ENCODE data around the gene FADS2. TPM values are rescaled to one million over a fixed set of nuclear protein-coding genes. Genes with fewer than 3 reads are reported as not detected.

Gene FADS2
- total RNA-seq, 2 donors from 2014 or later = 5.1 to 10.2 TPM

GRCh38 chr11:61841636-61842527 lies 13.8 kb downstream of the FADS2 start:
- no peak for DNase-seq (ENCODE audit: low spot score)
- TF ChIP-seq CTCF (IDR thresholded peaks at IDR 0.05) = no peak
- peak overlapping the region; percentile 22 to 61 for H3K27ac ChIP-seq
- peaks cover 0 to 6% of the 10 kb centered on the region in 2 donors for H3K4me1 ChIP-seq
- no peak overlapping the region for H3K4me3 ChIP-seq
- no peaks in the 10 kb centered on the region for H3K9me3 ChIP-seq
- no peaks in the 10 kb centered on the region for H3K36me3 ChIP-seq
- H3K27me3 ChIP-seq = no peaks in the 10 kb centered on the region

GRCh38 chr11:61842528-61842820 lies 14.4 kb downstream of the FADS2 start:
- H3K27ac ChIP-seq = peak overlapping the region; percentile 22 to 61
- no peaks in the 10 kb centered on the region for H3K27me3 ChIP-seq
- peaks cover 0 to 6% of the 10 kb centered on the region in 2 donors for H3K4me1 ChIP-seq
- H3K9me3 ChIP-seq = no peaks in the 10 kb centered on the region
- H3K4me3 ChIP-seq = no peak overlapping the region
- H3K36me3 ChIP-seq = no peaks in the 10 kb centered on the region
- DNase-seq (ENCODE audit: low spot score) = no peak
- no peak for TF ChIP-seq CTCF (IDR thresholded peaks at IDR 0.05)

- no peaks in the 10 kb centered on the region for H3K27me3 ChIP-seq
- no peak overlapping the region for H3K4me3 ChIP-seq
- peaks cover 0 to 6% of the 10 kb centered on the region in 2 donors for H3K4me1 ChIP-seq
- DNase-seq (ENCODE audit: low spot score) = no peak
- no peaks in the 10 kb centered on the region for H3K9me3 ChIP-seq
- no peaks in the 10 kb centered on the region for H3K36me3 ChIP-seq
- TF ChIP-seq CTCF (IDR thresholded peaks at IDR 0.05) = no peak
- no peak overlapping the region for H3K27ac ChIP-seq
Observed at GRCh38 chr11:61844909-61845565, 16.9 kb downstream of the FADS2 start.

- Histone ChIP-seq H3K27ac (no peak overlapping the region), H3K36me3 (no peaks in the 10 kb centered on the region), H3K9me3 (no peaks in the 10 kb centered on the region), H3K4me3 (no peak overlapping the region), H3K4me1 (peaks cover 0 to 17% of the 10 kb centered on the region in 2 donors), H3K27me3 (no peaks in the 10 kb centered on the region)
- no peak for TF ChIP-seq CTCF (IDR thresholded peaks at IDR 0.05)
- DNase-seq (ENCODE audit: low spot score) = no peak
Observed at GRCh38 chr11:61846362-61847020, 18.4 kb downstream of the FADS2 start.

GRCh38 chr11:61847914-61848581 lies 19.9 kb downstream of the FADS2 start:
- Histone ChIP-seq H3K4me1 (peaks cover 0 to 17% of the 10 kb centered on the region in 2 donors), H3K27me3 (no peaks in the 10 kb centered on the region), H3K27ac (no peak overlapping the region), H3K4me3 (no peak overlapping the region), H3K36me3 (no peaks in the 10 kb centered on the region), H3K9me3 (no peaks in the 10 kb centered on the region)
- TF ChIP-seq CTCF (IDR thresholded peaks at IDR 0.05) = no peak
- DNase-seq (ENCODE audit: low spot score) = no peak

Data from right atrium auricular region (tissue), 2 donors.